K562 (cell line): ENCODE measurements around the gene NDOR1. TPM values are rescaled to one million over a fixed set of nuclear protein-coding genes. Genes with fewer than 3 reads are reported as not detected.

Source experiments
- BMI1 ChIP-seq: fragments of 150-350 bp; IDR thresholded peaks from 2 replicates; pipeline ENCODE4 v1.6.1; 2014; ENCODE audit warnings: low read length
- CHD2 ChIP-seq: IDR thresholded peaks from 2 replicates; pipeline ENCODE4 v1.6.1; 2011; ENCODE audit warnings: low read depth, low read length
- E2F3 ChIP-seq: fragments of 250-450 bp; sonication (Bioruptor Pico); IDR thresholded peaks from 2 replicates; pipeline ENCODE4 v1.4.0; 2020; ENCODE audit warnings: mild to moderate bottlenecking
- EP400 ChIP-seq: fragments of 450-650 bp; IDR thresholded peaks from 2 replicates; pipeline ENCODE4 v1.6.1; 2017; ENCODE audit warnings: antibody characterized with exemption, mild to moderate bottlenecking, moderate library complexity
- IRF2 ChIP-seq: sonication (generic); formaldehyde crosslinking; IDR thresholded peaks from 2 replicates; pipeline ENCODE4 v1.8.1; 2022; ENCODE audit warnings: mild to moderate bottlenecking, missing genetic modification reagents
- KDM2B ChIP-seq: fragments of 250-450 bp; sonication (Bioruptor Pico); IDR thresholded peaks from 2 replicates; pipeline ENCODE4 v1.8.0; 2021; ENCODE audit warnings: mild to moderate bottlenecking, moderate library complexity
- NCOA1 ChIP-seq: fragments of 450-650 bp; IDR thresholded peaks from 2 replicates; pipeline ENCODE4 v1.6.1; 2016; ENCODE audit warnings: low read depth
- OTX1 ChIP-seq: fragments of 450-650 bp; formaldehyde crosslinking; IDR thresholded peaks from 2 replicates; pipeline ENCODE4 v1.4.0; 2022; ENCODE audit warnings: mild to moderate bottlenecking
- RBBP5 ChIP-seq: fragments of 200-600 bp; sonication (generic); IDR thresholded peaks from 2 replicates; pipeline ENCODE4 v1.6.1; 2012; ENCODE audit warnings: borderline replicate concordance, mild to moderate bottlenecking, low read length, control low read depth, inconsistent platforms; ENCODE audit not compliant: insufficient read depth, poor library complexity, severe bottlenecking
- SMAD4 ChIP-seq: fragments of 250-450 bp; sonication (Bioruptor Pico); conservative IDR thresholded peaks from 2 replicates; pipeline ENCODE4 v1.8.0; 2021; ENCODE audit warnings: inconsistent platforms, mild to moderate bottlenecking, moderate library complexity
- SOX6 ChIP-seq: fragments of 450-650 bp; IDR thresholded peaks from 2 replicates; pipeline ENCODE4 v1.6.1; 2014; ENCODE audit warnings: mild to moderate bottlenecking
- SREBF2 ChIP-seq: sonication (generic); formaldehyde crosslinking; IDR thresholded peaks from 2 replicates; pipeline ENCODE4 v1.4.0; 2020; ENCODE audit warnings: mild to moderate bottlenecking, missing genetic modification reagents
- TCF3 ChIP-seq: sonication (generic); formaldehyde crosslinking; IDR thresholded peaks from 2 replicates; pipeline ENCODE4 v1.4.0; 2020; ENCODE audit warnings: mild to moderate bottlenecking, missing genetic modification reagents
- ZFP36 ChIP-seq: fragments of 150-350 bp; IDR thresholded peaks from 2 replicates; pipeline ENCODE4 v1.6.1; 2018; ENCODE audit warnings: low read length, low read depth; ENCODE audit not compliant: partially characterized antibody
- ZNF174 ChIP-seq: fragments of 250-450 bp; sonication (Bioruptor Pico); IDR thresholded peaks from 2 replicates; pipeline ENCODE4 v1.4.0; 2020; ENCODE audit warnings: mild to moderate bottlenecking
- polyA plus RNA-seq, 8 experiments: library from polyadenylated mRNA; depleted of rRNA in 4 of 8; stranded (reverse) in 5 of 8; unstranded in 3 of 8; fragments of >200 nt; fragmentation: Nextera tagmentation in 2 of 8; fragmentation: Illumina TruSeq in 1 of 8; extraction: Ambion mirVana in 2 of 8; extraction: Trizol in 1 of 8; gene quantifications; 2 replicates each; pipeline versions ENCODE4 v1.2.1 to v1.2.3, GENCODE V29; 2011 to 2014; ENCODE audit warnings: inconsistent platforms in 1 of 8, missing spikeins in 1 of 8
- total RNA-seq, 7 experiments: library from RNA; depleted of rRNA in 6 of 7; stranded (reverse); fragments of >200 nt in 6 of 7; fragmentation: Illumina TruSeq in 2 of 7; extraction: Trizol in 2 of 7; gene quantifications; 2 replicates each; pipeline versions ENCODE4 v1.2.1 to v1.2.3, GENCODE V29; 2011 to 2021; ENCODE audit warnings: low replicate concordance in 1 of 7
- TF ChIP-seq, protein P1 (sequence below): fragments of 450-650 bp; IDR thresholded peaks from 2 replicates; pipeline ENCODE4 v1.6.1; 2016; ENCODE audit warnings: antibody characterized with exemption
- TF ChIP-seq, protein P2 (sequence below): sonication (generic); formaldehyde crosslinking; IDR thresholded peaks from 2 replicates; pipeline ENCODE4 v1.8.0; 2023; ENCODE audit warnings: mild to moderate bottlenecking, missing genetic modification reagents
- TF ChIP-seq, protein P3 (sequence below): sonication (generic); formaldehyde crosslinking; IDR thresholded peaks from 2 replicates; pipeline ENCODE4 v1.8.1; 2023; ENCODE audit warnings: missing genetic modification reagents, mild to moderate bottlenecking, borderline replicate concordance

NDOR1 gene
- total and polyA plus RNA-seq, 9 of the 15 experiments (the other 6 are each of a cell fraction or from before 2014, with no cell fraction given): 0.06 to 36.9 (median 6.9) TPM

- TF ChIP-seq RBBP5: peak; percentile 72
- TF ChIP-seq SREBF2 (CRISPR knock-in tag): no peak
- no peak for TF ChIP-seq NCOA1
- TF ChIP-seq KDM2B (CRISPR knock-in tag): peak; percentile 78; the same call in 1 of the 2 replicates
- TF ChIP-seq, protein P1, sequence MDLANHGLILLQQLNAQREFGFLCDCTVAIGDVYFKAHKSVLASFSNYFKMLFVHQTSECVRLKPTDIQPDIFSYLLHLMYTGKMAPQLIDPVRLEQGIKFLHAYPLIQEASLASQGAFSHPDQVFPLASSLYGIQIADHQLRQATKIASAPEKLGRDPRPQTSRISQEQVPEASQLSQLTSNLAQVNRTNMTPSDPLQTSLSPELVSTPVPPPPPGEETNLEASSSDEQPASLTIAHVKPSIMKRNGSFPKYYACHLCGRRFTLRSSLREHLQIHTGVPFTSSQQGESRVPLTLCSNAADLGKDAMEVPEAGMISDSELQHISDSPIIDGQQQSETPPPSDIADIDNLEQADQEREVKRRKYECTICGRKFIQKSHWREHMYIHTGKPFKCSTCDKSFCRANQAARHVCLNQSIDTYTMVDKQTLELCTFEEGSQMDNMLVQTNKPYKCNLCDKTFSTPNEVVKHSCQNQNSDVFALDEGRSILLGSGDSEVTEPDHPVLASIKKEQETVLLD: peak; percentile 60; the same call in 1 of the 2 replicates
- TF ChIP-seq TCF3 (CRISPR knock-in tag): no peak
- no peak for TF ChIP-seq ZFP36
- no peak for TF ChIP-seq E2F3
- no peak for TF ChIP-seq ZNF174 (CRISPR knock-in tag)
- TF ChIP-seq SOX6: 0 out of 2 replicates have a peak, but pooled peaks have one; percentile 14
- no peak for TF ChIP-seq BMI1
- TF ChIP-seq, protein P2, sequence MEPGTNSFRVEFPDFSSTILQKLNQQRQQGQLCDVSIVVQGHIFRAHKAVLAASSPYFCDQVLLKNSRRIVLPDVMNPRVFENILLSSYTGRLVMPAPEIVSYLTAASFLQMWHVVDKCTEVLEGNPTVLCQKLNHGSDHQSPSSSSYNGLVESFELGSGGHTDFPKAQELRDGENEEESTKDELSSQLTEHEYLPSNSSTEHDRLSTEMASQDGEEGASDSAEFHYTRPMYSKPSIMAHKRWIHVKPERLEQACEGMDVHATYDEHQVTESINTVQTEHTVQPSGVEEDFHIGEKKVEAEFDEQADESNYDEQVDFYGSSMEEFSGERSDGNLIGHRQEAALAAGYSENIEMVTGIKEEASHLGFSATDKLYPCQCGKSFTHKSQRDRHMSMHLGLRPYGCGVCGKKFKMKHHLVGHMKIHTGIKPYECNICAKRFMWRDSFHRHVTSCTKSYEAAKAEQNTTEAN (CRISPR knock-in tag): no peak
- TF ChIP-seq SMAD4 (CRISPR knock-in tag): peak; percentile 79
- TF ChIP-seq OTX1 (CRISPR knock-in tag): no peak
- peak; percentile 84 for TF ChIP-seq CHD2
- peak; percentile 82; the same call in 1 of the 2 replicates for TF ChIP-seq EP400
- no peak for TF ChIP-seq IRF2 (CRISPR knock-in tag)
- TF ChIP-seq, protein P3, sequence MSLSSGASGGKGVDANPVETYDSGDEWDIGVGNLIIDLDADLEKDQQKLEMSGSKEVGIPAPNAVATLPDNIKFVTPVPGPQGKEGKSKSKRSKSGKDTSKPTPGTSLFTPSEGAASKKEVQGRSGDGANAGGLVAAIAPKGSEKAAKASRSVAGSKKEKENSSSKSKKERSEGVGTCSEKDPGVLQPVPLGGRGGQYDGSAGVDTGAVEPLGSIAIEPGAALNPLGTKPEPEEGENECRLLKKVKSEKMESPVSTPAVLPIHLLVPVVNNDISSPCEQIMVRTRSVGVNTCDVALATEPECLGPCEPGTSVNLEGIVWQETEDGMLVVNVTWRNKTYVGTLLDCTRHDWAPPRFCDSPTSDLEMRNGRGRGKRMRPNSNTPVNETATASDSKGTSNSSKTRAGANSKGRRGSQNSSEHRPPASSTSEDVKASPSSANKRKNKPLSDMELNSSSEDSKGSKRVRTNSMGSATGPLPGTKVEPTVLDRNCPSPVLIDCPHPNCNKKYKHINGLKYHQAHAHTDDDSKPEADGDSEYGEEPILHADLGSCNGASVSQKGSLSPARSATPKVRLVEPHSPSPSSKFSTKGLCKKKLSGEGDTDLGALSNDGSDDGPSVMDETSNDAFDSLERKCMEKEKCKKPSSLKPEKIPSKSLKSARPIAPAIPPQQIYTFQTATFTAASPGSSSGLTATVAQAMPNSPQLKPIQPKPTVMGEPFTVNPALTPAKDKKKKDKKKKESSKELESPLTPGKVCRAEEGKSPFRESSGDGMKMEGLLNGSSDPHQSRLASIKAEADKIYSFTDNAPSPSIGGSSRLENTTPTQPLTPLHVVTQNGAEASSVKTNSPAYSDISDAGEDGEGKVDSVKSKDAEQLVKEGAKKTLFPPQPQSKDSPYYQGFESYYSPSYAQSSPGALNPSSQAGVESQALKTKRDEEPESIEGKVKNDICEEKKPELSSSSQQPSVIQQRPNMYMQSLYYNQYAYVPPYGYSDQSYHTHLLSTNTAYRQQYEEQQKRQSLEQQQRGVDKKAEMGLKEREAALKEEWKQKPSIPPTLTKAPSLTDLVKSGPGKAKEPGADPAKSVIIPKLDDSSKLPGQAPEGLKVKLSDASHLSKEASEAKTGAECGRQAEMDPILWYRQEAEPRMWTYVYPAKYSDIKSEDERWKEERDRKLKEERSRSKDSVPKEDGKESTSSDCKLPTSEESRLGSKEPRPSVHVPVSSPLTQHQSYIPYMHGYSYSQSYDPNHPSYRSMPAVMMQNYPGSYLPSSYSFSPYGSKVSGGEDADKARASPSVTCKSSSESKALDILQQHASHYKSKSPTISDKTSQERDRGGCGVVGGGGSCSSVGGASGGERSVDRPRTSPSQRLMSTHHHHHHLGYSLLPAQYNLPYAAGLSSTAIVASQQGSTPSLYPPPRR (CRISPR knock-in tag): no peak
Observed at GRCh38 chr9:137200311-137201204, 4.9 kb upstream of the NDOR1 start, which contains the start of gene TPRN (continued).
